Stomach smooth muscle (tissue), 2 donors: ENCODE results near the gene RAPGEF5.
A peak's percentile ranks its signal among the peaks of the same experiment; 100 is the strongest.

ENCODE experiments used
- H3K27ac ChIP-seq: one replicate; pipeline ENCODE4 v1.7.0; 2013; ENCODE audit warnings: mild to moderate bottlenecking, low read length, inconsistent platforms
- H3K27me3 ChIP-seq, 2 donors: one replicate each; pipeline ENCODE4 v1.7.0; 2013; ENCODE audit warnings: low read length in 2 of 2; ENCODE audit not compliant: insufficient read depth in 2 of 2, control insufficient read depth in 1 of 2
- H3K36me3 ChIP-seq, 2 donors: one replicate each; pipeline ENCODE4 v1.7.0; 2013; ENCODE audit warnings: low read length in 2 of 2; ENCODE audit not compliant: control insufficient read depth in 2 of 2, insufficient read depth in 2 of 2
- H3K4me1 ChIP-seq: one replicate; pipeline ENCODE4 v1.7.0; 2013; ENCODE audit warnings: low read length; ENCODE audit not compliant: control insufficient read depth, insufficient read depth
- H3K4me3 ChIP-seq, 2 donors: one replicate each; pipeline ENCODE4 v1.7.0; 2013; ENCODE audit warnings: low read length in 2 of 2
- H3K9ac ChIP-seq, 2 donors: one replicate each; pipeline ENCODE4 v1.7.0; 2013; ENCODE audit warnings: low read length in 2 of 2, mild to moderate bottlenecking in 1 of 2
- H3K9me3 ChIP-seq, 2 donors: one replicate each; pipeline ENCODE4 v1.7.0; 2013; ENCODE audit warnings: low read length in 2 of 2; ENCODE audit not compliant: control insufficient read depth in 2 of 2
- donor health status: healthy.
- donor health status: Pancreatic carcinoma.

The RAPGEF5 gene

DNA sequence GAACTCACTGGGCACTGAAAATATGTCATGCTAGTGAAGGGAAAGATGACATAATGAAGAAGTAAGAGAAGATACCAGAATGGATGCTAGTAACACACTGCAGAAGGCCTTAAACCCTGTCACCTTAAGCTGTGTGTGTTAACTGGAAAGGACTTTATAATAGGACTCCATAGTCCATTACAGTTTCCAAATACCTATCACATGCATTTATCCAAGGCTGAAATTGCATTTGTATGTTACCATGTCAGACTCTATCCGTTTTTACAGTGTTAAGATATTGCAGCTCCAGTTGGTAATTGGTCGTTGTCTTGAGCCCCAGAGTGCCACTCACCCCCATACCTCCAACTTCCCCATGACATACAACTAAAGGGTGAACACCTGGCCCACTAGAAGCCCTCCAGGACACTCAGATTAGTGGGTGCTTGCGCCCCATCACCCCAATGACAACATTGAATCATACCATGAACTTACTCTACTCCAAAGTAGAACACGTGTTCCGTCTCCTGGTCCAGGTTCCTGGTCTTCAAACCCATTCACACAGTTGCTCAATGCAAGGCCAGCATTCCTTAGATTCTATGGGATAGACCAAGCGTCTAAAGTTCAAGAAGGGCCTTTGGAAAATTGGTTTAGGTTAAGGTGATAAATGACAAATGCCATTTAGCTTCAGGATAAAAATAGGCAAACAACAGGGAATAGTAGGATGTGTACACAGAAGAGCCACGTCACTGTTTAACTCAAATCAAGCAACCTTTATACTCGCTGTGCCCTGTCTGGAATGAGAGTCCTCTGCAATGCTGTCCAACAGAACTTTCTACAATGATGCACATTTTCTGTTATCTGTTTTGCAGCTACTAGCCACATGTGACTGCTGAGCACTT lies 2.1 kb upstream of the RAPGEF5 start:
- peaks cover 4 to 9% of the 10 kb centered on the region in 2 donors for H3K27me3 ChIP-seq
- no peaks in the 10 kb centered on the region for H3K4me1 ChIP-seq
- H3K27ac ChIP-seq: no peak overlapping the region
- no peak overlapping the region for H3K9ac ChIP-seq
- H3K4me3 ChIP-seq: no peak overlapping the region
- peaks cover 0 to 6% of the 10 kb centered on the region in 2 donors for H3K9me3 ChIP-seq
- no peaks in the 10 kb centered on the region for H3K36me3 ChIP-seq

DNA sequence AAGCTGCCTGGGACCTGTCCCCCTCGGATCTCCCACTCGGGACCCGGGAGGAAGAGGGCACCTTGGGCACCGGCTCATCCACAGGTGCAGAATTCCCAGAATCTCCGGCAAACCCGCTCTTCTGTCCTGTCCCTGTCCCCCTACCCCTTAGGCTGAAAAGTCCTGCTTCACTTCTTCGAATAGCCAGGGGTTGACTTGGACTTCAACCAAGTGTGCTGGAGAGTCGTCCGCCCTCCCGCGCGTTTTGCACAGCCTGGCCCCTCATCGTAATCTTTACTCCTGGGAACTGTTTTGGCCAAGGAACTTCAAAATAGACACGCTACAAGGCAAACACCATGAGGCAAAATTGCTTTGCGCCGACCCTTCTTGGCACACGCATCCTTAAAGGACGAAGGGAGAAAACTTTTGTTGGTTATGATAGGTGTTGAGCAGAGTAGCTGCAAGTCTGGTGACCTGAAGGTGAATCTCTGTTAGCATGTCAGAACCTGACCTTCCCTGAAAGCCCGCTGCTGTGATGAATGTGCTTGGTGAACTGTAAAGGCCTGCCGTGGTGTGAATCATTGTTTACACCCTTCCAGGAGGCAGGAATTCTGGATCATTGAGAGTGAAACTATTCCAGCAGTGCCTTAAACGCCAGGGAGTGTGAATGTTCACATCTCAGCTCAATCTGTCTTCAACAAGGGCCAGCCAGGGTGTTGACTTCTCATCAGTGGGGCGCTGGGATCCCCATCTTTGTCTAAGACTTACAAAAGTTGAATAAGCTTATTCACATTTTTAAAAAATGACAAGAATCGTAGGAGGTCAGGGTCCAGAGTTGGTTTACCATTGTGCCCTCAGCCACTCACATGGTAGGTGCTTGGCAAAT lies 589 bp upstream of the RAPGEF5 start:
- Histone ChIP-seq H3K4me3 (peak overlapping the region in 1 of 2 donors; percentile 16), H3K27me3 (peaks cover 4 to 9% of the 10 kb centered on the region in 2 donors), H3K9me3 (peaks cover 0 to 6% of the 10 kb centered on the region in 2 donors), H3K4me1 (no peaks in the 10 kb centered on the region), H3K36me3 (no peaks in the 10 kb centered on the region), H3K9ac (no peak overlapping the region), H3K27ac (no peak overlapping the region)

GRCh38 chr7:22356010-22356691 lies 803 bp downstream of the RAPGEF5 start:
- peak overlapping the region in 1 of 2 donors; percentile 23 for H3K4me3 ChIP-seq
- H3K9me3 ChIP-seq: peaks cover 0 to 6% of the 10 kb centered on the region in 2 donors
- no peak overlapping the region for H3K9ac ChIP-seq
- no peak overlapping the region for H3K27ac ChIP-seq
- no peaks in the 10 kb centered on the region for H3K36me3 ChIP-seq
- H3K27me3 ChIP-seq: peaks cover 4 to 9% of the 10 kb centered on the region in 2 donors
- no peaks in the 10 kb centered on the region for H3K4me1 ChIP-seq

GRCh38 chr7:22355620-22356009 lies 1.3 kb downstream of the RAPGEF5 start:
- Histone ChIP-seq H3K9ac (no peak overlapping the region), H3K4me1 (no peaks in the 10 kb centered on the region), H3K27me3 (peaks cover 4 to 9% of the 10 kb centered on the region in 2 donors), H3K4me3 (no peak overlapping the region), H3K9me3 (peaks cover 0 to 6% of the 10 kb centered on the region in 2 donors), H3K27ac (no peak overlapping the region), H3K36me3 (no peaks in the 10 kb centered on the region)

DNA sequence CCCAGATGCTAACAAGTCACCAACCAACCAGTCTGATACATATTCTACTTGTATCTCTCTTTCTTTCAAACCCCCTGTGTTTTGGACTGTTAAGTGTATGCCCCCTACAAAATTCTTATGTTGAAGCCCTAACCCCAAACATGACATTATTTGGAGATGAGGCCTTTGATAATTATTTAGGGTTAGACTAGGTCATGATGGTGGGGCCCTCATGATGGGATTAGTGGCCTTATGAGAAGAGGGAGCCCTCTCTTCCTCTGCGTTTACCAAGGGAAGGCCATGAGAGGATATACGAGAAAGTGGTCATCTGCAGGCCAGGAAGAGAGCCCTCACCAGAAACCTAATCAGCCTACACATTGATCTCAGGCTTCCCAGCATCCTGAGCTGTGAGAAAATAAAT lies 2.5 kb downstream of the RAPGEF5 start:
- H3K36me3 ChIP-seq: no peaks in the 10 kb centered on the region
- no peak overlapping the region for H3K4me3 ChIP-seq
- no peak overlapping the region for H3K9ac ChIP-seq
- no peaks in the 10 kb centered on the region for H3K4me1 ChIP-seq
- H3K27ac ChIP-seq: no peak overlapping the region
- peaks cover 4 to 9% of the 10 kb centered on the region in 2 donors for H3K27me3 ChIP-seq
- peaks cover 0 to 6% of the 10 kb centered on the region in 2 donors for H3K9me3 ChIP-seq

GRCh38 chr7:22352887-22353286 lies 4.1 kb downstream of the RAPGEF5 start:
- no peak overlapping the region for H3K27ac ChIP-seq
- no peak overlapping the region for H3K9ac ChIP-seq
- H3K4me1 ChIP-seq: no peaks in the 10 kb centered on the region
- H3K9me3 ChIP-seq: peaks cover 0 to 6% of the 10 kb centered on the region in 2 donors
- peaks cover 2 to 9% of the 10 kb centered on the region in 2 donors for H3K27me3 ChIP-seq
- no peaks in the 10 kb centered on the region for H3K36me3 ChIP-seq
- H3K4me3 ChIP-seq: no peak overlapping the region

GRCh38 chr7:22351878-22352277 lies 5.1 kb downstream of the RAPGEF5 start:
- no peaks in the 10 kb centered on the region for H3K4me1 ChIP-seq
- H3K36me3 ChIP-seq: no peaks in the 10 kb centered on the region
- H3K27me3 ChIP-seq: peaks cover 2 to 9% of the 10 kb centered on the region in 2 donors
- no peak overlapping the region for H3K27ac ChIP-seq
- H3K9ac ChIP-seq: no peak overlapping the region
- H3K4me3 ChIP-seq: no peak overlapping the region
- H3K9me3 ChIP-seq: peaks cover 0 to 6% of the 10 kb centered on the region in 2 donors

DNA sequence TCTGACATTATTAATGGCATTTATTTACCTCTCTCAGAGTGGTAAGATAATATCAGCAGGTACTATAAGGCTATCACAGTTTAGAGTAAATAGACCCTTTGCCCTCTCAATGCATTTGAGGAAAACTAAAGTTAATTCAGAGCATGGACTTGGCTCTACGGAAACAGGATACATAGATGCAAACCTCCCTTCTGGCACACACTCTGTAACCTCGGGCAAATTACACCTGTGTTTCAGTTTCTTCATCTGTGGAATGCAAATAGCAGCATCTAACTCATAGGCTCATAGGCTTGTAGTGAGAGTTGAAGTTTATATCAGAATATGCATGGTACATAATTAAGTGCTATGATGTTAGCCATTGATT lies 5.6 kb downstream of the RAPGEF5 start:
- H3K27ac ChIP-seq: no peak overlapping the region
- H3K36me3 ChIP-seq: no peaks in the 10 kb centered on the region
- no peak overlapping the region for H3K4me3 ChIP-seq
- no peaks in the 10 kb centered on the region for H3K4me1 ChIP-seq
- no peak overlapping the region for H3K9ac ChIP-seq
- peaks cover 0 to 6% of the 10 kb centered on the region in 2 donors for H3K9me3 ChIP-seq
- H3K27me3 ChIP-seq: peaks cover 2 to 9% of the 10 kb centered on the region in 2 donors

- Histone ChIP-seq H3K27ac (no peak overlapping the region), H3K9me3 (peaks cover 0 to 6% of the 10 kb centered on the region in 2 donors), H3K9ac (no peak overlapping the region), H3K27me3 (peaks cover 0 to 4% of the 10 kb centered on the region in 2 donors), H3K4me3 (no peak overlapping the region), H3K36me3 (no peaks in the 10 kb centered on the region), H3K4me1 (no peaks in the 10 kb centered on the region)
These were observed 6.3 kb downstream of the RAPGEF5 start for GRCh38 chr7:22350466-22351328.

GRCh38 chr7:22348379-22348778 lies 8.6 kb downstream of the RAPGEF5 start:
- H3K27me3 ChIP-seq: no peaks in the 10 kb centered on the region
- H3K4me1 ChIP-seq: no peaks in the 10 kb centered on the region
- H3K4me3 ChIP-seq: no peak overlapping the region
- no peak overlapping the region for H3K9ac ChIP-seq
- no peaks in the 10 kb centered on the region for H3K36me3 ChIP-seq
- H3K9me3 ChIP-seq: no peaks in the 10 kb centered on the region
- no peak overlapping the region for H3K27ac ChIP-seq
